Panc1 (cell line): ENCODE results near the gene TEDC1. TPM values are rescaled to one million over a fixed set of nuclear protein-coding genes. Genes with fewer than 3 reads are reported as not detected.

Experiments
- ATAC-seq: fragments of 200-7000 bp; cut with Tn5 transposase; 2 replicates; pipeline ENCODE4 v1.9.1; 2020; ENCODE audit warnings: mild to moderate bottlenecking, moderate library complexity
- BruUV-seq: library from RNA; stranded (reverse); fragments of 400-500 nt; replicated peaks from 2 replicates; lab custom pipeline; 2021; lab: Mats Ljungman, UMichigan
- CTCF ChIA-PET: fragments of 300-600 bp; sonication (Branson Sonifier 250); formaldehyde crosslinking; loops from one replicate; lab custom pipeline; 2022; ENCODE audit warnings: antibody characterized with exemption; lab: Charles Lee
- POLR2A ChIA-PET: fragments of 300-600 bp; sonication (Branson Sonifier 250); formaldehyde crosslinking; loops from one replicate; lab custom pipeline; 2022; ENCODE audit warnings: antibody characterized with exemption; lab: Charles Lee
- DNase-seq: peaks from one replicate; pipeline ENCODE4 v3.0.0-alpha.2; 2010; ENCODE audit warnings: low read depth, low spot score
- H3K27ac ChIP-seq: 2 replicates; pipeline ENCODE4 v1.5.1; 2011; ENCODE audit warnings: mild to moderate bottlenecking, low read length, inconsistent platforms
- H3K27me3 ChIP-seq: fragments of 200-500 bp; sonication (Bioruptor generic); 2 replicates; pipeline ENCODE4 v1.6.0; 2014; ENCODE audit warnings: low read length, inconsistent platforms; ENCODE audit not compliant: control insufficient read depth, insufficient read depth
- H3K36me3 ChIP-seq: fragments of 200-500 bp; sonication (Bioruptor generic); 2 replicates; pipeline ENCODE4 v1.5.1; 2014; ENCODE audit warnings: inconsistent platforms, mild to moderate bottlenecking, low read length, moderate library complexity; ENCODE audit not compliant: control insufficient read depth, insufficient read depth
- H3K4me1 ChIP-seq: 2 replicates; pipeline ENCODE4 v1.5.1; 2011; ENCODE audit warnings: inconsistent platforms, mild to moderate bottlenecking, low read length, moderate library complexity; ENCODE audit not compliant: control insufficient read depth, insufficient read depth
- H3K4me3 ChIP-seq, 2 experiments: 2 replicates each; pipeline ENCODE4 v1.5.1; 2011 to 2012; ENCODE audit warnings: low read depth in 2 of 2, low read length in 2 of 2, mild to moderate bottlenecking in 2 of 2, inconsistent platforms in 1 of 2, moderate library complexity in 1 of 2
- H3K9me3 ChIP-seq: fragments of 200-500 bp; sonication (Bioruptor generic); 2 replicates; pipeline ENCODE4 v1.5.1; 2014; ENCODE audit warnings: low read depth, mild to moderate bottlenecking, inconsistent platforms, low read length, moderate library complexity; ENCODE audit not compliant: control insufficient read depth, insufficient read depth
- CTCF ChIP-seq: fragments of 450-650 bp; IDR thresholded peaks from 2 replicates; pipeline ENCODE4 v1.5.1; 2017; ENCODE audit warnings: mild to moderate bottlenecking
- POLR2AphosphoS5 ChIP-seq: IDR thresholded peaks from 2 replicates; pipeline ENCODE4 v1.6.1; 2012; ENCODE audit warnings: mild to moderate bottlenecking, low read depth, low read length, moderate library complexity
- REST ChIP-seq, 2 experiments: IDR thresholded peaks; 2 replicates each; pipeline ENCODE4 v1.6.1; 2011 to 2012; ENCODE audit warnings: low read depth in 2 of 2, control low read depth in 1 of 2, low read length in 1 of 2, mild to moderate bottlenecking in 1 of 2, moderate library complexity in 1 of 2; ENCODE audit not compliant: insufficient read depth in 1 of 2
- SIN3A ChIP-seq: IDR thresholded peaks from 2 replicates; pipeline ENCODE4 v1.6.1; 2012; ENCODE audit warnings: low read depth, mild to moderate bottlenecking, low read length, moderate library complexity, borderline replicate concordance; ENCODE audit not compliant: insufficient read depth
- TCF7L2 ChIP-seq: IDR thresholded peaks from 2 replicates; pipeline ENCODE4 v1.6.1; 2011; ENCODE audit warnings: mild to moderate bottlenecking, low read depth, low read length, inconsistent platforms
- in situ Hi-C: cut with HindIII; loops from 2 replicates; pipeline ENCODE4 v1.10.0; 2016; ENCODE audit warnings: low sequenced_read_pairs, low pct_unique_long_range_greater_than_20kb
- intact Hi-C: fragments of 100-400 bp; cut with micrococcal nuclease; formaldehyde crosslinking; loops from one replicate; pipeline ENCODE4 v1.10.0; 2022; ENCODE audit not compliant: unreplicated experiment
- total RNA-seq: library from RNA; stranded (reverse); gene quantifications from one replicate; pipeline ENCODE4 v1.2.1, GENCODE V29; 2021; ENCODE audit not compliant: unreplicated experiment

TEDC1 gene
- total RNA-seq, 1 experiment from 2014 or later, result 47.8 TPM

GRCh38 chr14:105507247-105507646 is 16.2 kb downstream of the TEDC1 start:
- Histone ChIP-seq H3K4me3 (no peak overlapping the region), H3K27ac (no peak overlapping the region), H3K9me3 (no peaks in the 10 kb centered on the region), H3K4me1 (no peaks in the 10 kb centered on the region), H3K27me3 (no peaks in the 10 kb centered on the region), H3K36me3 (no peaks in the 10 kb centered on the region)
- in situ Hi-C loops (no loop called here), intact Hi-C loops (no loop called here)
- ChIA-PET CTCF (no interaction called here), POLR2A (no interaction called here)
- ATAC-seq (no peak), DNase-seq (no peak)
- TF ChIP-seq SIN3A (no peak), CTCF (no peak), TCF7L2 (no peak), POLR2AphosphoS5 (no peak), REST (IDR thresholded peaks at IDR 0.05; ENCODE audit: insufficient read depth in 1 of 2, low read depth in 2 of 2, low read length in 1 of 2) (no peak)
- no TSS peak for BruUV-seq

- H3K4me3 ChIP-seq, result no peak overlapping the region
- no peak for TF ChIP-seq POLR2AphosphoS5
- TF ChIP-seq TCF7L2, result no peak
- TF ChIP-seq CTCF, result no peak
- TF ChIP-seq SIN3A, result no peak
- no peak for TF ChIP-seq REST (IDR thresholded peaks at IDR 0.05; ENCODE audit: insufficient read depth in 1 of 2, low read depth in 2 of 2, low read length in 1 of 2)
- ChIA-PET CTCF (no interaction called here), POLR2A (no interaction called here)
- BruUV-seq, result no TSS peak
- no peaks in the 10 kb centered on the region for H3K4me1 ChIP-seq
- no peaks in the 10 kb centered on the region for H3K36me3 ChIP-seq
- H3K27ac ChIP-seq, result no peak overlapping the region
- in situ Hi-C loops (no loop called here), intact Hi-C loops (no loop called here)
- H3K9me3 ChIP-seq, result no peaks in the 10 kb centered on the region
- ATAC-seq, result no peak
- DNase-seq, result no peak
- H3K27me3 ChIP-seq, result no peaks in the 10 kb centered on the region
These were observed 17.0 kb downstream of the TEDC1 start for GRCh38 chr14:105508069-105508468.
